Brain pericyte (primary cell): ENCODE data around the gene CLCN6.

Experiments used
- DNase-seq: peaks from one replicate; pipeline ENCODE4 v3.0.0-alpha.2; 2012; ENCODE audit warnings: low read depth, low spot score

Gene CLCN6, protein sequence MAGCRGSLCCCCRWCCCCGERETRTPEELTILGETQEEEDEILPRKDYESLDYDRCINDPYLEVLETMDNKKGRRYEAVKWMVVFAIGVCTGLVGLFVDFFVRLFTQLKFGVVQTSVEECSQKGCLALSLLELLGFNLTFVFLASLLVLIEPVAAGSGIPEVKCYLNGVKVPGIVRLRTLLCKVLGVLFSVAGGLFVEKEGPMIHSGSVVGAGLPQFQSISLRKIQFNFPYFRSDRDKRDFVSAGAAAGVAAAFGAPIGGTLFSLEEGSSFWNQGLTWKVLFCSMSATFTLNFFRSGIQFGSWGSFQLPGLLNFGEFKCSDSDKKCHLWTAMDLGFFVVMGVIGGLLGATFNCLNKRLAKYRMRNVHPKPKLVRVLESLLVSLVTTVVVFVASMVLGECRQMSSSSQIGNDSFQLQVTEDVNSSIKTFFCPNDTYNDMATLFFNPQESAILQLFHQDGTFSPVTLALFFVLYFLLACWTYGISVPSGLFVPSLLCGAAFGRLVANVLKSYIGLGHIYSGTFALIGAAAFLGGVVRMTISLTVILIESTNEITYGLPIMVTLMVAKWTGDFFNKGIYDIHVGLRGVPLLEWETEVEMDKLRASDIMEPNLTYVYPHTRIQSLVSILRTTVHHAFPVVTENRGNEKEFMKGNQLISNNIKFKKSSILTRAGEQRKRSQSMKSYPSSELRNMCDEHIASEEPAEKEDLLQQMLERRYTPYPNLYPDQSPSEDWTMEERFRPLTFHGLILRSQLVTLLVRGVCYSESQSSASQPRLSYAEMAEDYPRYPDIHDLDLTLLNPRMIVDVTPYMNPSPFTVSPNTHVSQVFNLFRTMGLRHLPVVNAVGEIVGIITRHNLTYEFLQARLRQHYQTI

DNA sequence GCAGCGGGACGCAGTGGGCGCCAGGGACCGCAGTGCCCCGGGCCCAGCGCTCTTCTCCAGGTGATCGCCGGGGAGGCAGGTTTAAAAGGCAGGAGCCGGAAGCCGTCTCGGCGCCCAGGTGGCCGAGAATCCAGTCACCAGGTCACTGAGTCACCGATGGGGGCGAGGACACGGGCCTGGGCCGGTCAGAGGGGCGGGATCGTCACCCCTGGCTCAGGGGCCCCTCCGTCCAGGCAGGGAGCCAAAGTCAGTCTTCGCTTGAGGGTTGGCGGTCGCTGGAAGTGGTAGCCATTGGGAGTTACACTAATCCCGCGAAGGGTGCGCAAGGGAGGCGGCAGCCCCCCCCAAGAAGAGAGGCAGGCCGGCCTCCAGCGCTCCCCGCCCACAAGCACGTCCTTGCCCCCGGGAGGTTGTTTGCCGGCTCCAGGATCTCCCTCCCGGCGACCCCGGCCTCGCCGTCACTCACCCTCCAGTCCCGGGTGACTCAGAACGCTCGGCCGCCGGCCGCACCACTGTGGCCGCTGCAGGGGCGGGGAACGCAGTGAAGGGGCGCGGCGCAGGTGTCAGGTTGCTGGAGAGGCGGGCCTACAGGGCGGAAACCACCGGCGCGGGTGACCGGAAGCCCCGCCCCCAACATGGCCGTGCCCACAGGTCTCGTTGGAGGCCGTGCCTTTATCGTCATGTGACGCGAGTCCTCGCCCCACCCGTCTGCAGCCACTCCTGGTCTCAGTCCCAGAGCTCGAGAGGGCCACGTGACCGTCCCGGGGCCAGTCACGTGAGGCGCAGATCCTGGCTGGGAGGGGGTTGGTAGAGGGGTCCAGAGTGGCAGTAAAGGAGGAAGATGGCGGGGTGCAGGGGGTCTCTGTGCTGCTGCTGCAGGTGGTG, at the start of gene CLCN6, which contains the start of gene MTHFR:
Gene CLCN6 (plus strand): TSS at position 770 of the 885 bp plus-strand sequence. CDS start 72 bp downstream, at position 842.
Gene MTHFR (minus strand): TSS at position 543 of the 885 bp plus-strand sequence. CDS start 2,848 bp downstream, outside the sequence.
- DNase-seq, result peak; percentile 98

DNA sequence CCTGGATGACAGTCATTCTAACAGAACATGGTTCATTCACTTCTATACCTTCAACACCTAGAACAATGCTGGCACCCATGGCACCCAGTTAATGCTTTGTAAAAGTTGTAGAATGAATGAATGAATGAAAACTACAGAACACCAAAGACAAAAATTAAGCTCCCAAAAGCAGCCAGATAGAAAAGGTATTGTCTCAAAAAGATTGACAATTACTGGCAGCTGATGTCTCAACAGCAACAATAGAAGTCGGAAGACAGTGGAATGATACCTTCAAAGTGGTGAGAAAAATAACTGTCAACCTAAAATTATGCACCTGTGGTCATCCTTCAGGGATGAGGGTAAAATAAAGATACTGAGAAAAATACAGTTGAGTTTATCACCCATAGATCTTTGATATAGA, 48.9 kb upstream of the CLCN6 start:
- no peak for DNase-seq

DNA sequence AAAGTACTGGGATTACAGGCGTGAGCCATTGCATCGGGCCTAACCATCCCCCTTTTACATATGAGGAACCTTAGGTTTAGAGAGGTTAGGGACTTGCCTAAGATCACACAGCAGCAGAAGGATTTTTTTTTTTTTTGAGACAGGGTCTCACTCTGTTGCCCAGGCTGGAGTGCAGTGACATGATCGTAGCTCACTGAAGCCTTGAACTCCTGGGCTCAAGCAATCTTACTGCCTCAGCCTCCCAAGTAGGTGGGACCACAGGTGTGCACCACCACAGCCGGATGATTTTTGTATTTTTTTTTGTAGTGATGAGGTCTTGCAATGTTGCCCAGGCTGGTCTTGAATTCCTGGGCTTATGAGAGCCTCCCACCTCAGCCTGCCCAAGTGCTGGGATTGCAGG, 46.2 kb upstream of the CLCN6 start:
- DNase-seq, result no peak

DNA sequence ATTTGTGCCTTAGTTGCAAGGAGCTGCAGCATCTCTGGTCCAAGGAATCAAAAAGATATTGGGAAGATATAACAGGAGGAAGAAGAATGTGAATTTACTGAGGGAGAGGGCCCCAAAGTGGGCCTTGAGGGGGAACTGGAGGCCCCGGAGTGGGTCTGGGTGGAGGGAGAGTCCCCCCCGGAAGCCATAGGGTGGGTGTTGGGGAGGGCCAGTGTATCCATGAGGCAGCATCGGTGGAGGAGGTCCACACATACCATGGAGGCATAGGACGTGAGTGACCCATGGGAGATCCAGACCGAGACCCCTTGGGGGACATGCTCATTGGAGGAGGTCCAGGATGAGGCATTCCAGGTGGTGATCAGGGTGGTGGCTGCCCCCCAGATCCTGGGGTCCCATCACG, 44.7 kb upstream of the CLCN6 start:
- no peak for DNase-seq

DNA sequence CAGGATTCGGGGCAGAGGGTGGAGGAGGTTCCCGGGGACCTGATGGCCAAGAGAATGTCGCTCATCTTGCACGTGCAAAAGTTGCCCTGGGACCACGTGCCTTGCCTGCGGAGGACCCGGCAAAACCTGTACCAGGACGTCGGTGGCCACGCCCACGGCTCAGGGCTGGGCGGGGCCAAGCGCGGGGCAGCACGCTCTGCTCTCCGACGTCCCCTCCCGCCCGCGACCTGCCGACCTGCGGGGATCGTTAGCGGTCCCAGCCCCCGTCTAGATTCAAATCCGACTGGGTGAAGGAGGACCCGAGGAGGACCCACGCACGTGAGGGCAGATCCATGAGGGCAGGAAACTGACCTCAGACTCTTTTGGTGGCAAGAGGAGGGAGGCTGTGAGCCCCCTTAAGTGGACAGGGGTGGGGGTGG, 44.0 kb upstream of the CLCN6 start, which contains the start of gene C1orf167:
Gene C1orf167 (plus strand): TSS at position 206 of the 419 bp plus-strand sequence. CDS start 2,208 bp downstream, outside the sequence.
- no peak for DNase-seq

DNA sequence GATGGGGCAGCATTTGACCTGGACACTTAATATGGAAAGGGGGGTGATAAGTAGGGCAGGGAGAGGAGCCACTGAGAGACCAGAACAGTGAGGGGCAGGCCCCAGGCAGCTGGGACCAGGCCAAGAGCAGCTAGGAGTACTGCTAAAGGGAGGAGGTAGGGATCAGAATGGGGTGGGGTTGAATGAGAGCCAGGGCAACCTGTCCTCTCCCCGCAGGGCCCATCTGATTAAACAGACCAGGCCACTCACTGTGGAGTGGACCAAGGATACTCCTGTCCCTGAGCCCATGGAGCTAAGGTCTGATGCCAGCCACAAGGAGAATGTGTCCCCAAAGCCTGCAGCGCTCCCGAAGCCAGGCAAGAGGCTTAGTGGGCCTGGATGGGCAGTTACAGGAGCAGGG, 41.9 kb upstream of the CLCN6 start:
- no peak for DNase-seq

DNA sequence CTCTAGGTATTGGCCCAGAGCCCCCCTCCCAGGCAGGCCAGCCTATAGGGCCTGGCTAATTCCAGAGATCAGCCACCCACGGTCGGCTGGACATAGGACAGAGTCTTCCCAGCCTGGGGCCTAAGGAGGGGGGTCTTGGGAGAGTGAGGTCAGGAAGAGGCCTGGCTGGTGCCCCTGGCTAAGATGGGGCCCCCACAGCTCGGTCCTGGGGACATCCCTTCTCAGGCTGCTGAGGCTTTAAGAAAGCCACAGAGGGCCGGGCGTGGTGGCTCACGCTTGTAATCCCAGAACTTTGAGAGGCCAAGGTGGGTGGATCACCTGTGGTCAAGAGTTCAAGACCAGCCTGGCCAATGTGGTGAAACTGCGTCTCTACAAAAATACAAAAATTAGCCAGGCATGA, 41.5 kb upstream of the CLCN6 start:
- no peak for DNase-seq

DNA sequence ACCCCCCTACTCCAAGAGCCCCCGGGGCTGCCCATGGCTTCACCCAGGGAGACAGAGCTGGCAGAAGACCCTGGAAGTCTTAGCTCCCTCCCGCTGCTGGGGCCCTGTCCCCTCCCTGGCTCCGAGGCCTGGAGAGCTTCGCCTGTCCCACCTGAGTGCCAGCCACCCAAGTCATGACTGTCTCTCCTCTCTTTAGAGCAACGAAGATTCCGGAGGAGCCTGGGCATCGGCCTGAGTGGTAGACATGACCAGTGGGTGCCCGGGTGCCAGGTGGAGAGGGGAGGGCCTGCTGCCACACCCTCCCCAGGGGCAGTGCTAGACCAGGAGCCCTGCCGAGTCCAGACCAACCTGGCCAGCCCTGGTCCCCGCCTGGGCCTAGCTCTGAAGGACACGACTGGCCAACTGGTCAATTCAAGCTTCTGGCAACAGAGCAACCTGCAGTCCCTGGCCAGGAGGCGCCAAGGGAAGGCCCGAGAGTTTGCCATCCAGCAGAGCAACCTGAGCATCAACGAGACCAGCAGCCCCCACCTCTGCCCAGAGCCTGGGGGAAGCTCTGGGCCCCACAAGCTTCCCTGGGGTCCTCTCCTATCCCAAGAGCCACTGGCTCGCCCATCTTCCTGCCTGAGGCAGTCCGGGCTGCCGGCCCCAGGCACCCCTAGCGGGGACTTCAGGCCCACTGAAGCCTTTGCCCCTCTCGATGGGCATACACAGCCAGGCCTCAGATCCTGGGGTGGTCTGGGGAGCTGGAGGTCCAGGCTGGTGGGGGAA, 40.1 kb upstream of the CLCN6 start:
- DNase-seq, result no peak

DNA sequence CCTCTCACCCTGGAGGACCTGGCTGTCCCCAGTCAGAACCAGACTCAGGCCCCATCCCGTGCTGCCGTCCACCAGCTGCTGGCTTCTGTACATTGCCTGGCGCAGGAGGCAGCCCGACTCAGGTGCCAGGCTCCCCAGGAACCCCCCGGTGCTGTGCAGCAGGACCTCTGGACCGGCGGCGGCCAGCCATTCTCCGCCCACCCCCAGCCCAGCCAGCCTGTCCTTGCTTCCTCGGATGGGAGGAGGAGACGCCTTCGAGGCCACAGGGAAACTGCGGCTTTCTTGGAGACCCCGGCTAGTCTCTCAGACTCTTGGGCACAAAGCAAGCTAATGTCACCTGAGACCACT, 39.6 kb upstream of the CLCN6 start:
- DNase-seq, result no peak

DNA sequence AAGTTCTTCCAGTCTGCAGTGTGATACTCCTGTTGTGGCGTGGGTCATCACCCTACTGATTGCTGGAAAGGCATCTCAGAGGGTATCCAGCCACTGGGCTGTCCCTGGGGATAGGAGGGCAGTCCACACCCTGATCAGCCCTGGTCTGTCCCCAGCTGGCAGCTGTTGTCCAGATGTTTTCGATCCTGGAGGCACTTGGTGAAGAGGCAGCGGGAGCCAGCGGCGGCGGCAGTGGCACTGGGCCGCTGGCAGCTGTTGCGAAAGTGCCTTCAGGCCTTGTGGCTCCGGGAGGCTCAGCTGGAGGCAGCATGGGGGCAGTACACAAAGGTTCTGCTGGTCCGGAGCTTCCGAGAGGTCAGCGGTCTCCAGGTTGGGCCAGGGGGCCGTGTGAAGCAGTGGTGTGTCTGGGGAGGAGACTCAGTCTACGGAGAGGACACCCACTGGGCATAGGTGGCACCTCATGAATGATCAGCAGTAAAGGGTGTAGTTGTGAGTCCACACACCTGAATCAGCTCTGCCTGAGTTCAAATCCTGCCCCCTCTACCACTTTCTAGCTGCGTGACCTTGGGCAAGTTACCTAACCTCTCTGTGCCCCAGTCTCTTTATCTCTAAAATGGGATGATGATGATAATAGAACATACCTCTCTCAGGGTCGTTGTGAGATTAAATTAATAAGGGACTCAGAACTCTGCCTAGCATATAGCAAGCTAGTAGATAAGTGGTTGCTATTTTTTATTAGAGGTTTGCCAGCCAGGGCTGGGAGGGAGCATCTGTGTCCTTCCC, 37.9 kb upstream of the CLCN6 start:
- no peak for DNase-seq

DNA sequence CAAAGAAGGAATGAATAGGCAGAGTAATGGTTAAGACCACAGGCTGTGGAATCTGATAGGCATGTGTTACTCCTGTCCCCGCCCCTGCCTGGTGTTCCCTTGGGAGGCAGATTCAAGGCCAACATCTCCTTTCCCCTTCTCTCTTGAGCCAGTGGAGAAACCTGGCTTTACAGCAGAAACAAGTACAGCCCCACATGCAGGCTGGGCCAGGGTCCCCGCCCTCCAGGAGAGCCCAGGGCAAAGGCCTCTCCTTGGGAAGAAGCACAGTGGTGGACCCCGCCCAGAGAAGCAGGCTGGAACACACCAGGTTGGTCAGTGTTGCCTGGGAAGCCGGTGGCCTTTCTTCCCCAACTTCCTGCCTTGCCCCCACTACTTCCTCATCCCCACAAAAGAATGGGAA, 37.2 kb upstream of the CLCN6 start:
- no peak for DNase-seq

DNA sequence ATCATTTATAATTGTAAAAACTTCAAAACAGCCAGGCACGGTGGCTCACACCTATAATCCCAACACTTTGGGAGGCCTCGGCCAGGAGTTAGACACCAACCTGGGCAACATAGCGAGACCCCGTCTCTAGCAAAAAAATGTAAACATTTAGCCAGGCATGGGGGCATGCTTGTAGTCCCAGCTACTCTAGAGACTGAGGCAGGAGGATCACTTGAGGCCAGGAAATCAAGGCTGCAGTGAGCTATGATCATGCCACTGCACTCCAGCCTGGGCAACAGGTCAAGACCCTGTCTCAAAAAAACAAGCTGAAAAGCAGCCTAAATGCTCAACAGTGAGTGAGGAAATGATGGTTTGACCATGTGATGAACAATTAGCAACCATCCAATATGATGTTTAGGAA, 36.7 kb upstream of the CLCN6 start:
- no peak for DNase-seq

DNA sequence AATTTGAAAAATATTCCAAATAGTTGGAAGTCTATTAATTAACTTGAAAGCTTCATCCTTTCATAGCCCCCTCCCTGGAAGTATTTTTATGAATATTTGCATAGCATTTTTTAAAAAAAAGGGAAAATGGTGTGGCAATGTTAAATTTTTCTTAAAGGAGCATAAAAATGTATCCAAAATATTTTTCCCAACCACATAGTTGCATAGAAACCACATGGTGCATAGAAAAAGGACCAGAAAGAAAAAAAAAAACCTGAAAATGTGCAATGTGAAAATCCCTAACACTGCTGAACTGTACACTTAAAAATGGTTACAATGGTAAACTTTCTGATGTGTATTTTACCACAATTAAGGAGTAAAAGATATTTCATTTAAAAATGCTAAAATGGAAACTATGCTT, 36.0 kb upstream of the CLCN6 start:
- no peak for DNase-seq

DNA sequence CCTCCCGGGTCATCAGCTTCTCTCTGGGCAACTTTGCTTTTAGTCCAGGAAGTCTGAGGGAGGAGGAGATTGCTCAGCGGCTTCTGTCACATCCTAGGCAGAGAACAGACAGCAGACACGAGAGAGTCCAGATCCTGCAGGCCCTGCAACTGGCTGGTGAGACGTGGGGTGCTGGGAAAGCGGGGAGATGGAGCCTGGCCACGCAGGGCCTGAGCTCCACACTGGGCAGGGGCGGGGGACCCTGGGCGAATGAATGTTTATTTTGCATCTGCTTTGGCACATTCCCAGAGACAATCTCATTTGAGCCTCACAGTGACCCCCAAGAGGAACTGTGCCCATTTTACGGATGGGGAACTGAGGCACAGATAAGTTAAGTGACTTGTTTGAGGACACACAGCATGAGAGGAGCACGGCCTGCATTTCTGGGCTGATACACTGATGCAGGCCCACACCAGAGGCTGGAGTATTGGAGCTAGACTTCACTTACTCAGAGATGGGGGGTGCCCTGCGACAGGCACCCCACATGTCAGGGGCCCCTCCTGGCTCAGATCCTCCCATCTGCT, 34.4 kb upstream of the CLCN6 start:
- DNase-seq, result no peak

DNA sequence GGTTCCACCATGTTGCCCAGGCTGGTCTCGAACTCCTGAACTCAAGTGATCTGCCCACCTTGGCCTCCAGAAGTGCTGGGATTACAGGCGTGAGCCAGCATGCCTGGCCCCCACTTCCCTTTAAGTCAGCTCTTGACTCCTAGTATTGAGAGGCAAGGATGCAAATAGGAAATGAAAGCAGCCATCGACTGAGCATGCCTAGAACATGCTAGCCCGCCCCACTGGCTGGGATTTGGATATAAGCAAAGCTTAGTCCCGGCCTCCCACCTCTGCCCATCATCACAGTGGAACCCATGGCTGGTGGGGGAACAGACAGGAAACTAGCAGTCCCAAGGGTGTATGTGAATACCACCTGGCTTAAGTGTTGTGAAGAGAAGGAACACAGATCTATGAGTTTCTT, 33.5 kb upstream of the CLCN6 start:
- DNase-seq, result no peak

DNA sequence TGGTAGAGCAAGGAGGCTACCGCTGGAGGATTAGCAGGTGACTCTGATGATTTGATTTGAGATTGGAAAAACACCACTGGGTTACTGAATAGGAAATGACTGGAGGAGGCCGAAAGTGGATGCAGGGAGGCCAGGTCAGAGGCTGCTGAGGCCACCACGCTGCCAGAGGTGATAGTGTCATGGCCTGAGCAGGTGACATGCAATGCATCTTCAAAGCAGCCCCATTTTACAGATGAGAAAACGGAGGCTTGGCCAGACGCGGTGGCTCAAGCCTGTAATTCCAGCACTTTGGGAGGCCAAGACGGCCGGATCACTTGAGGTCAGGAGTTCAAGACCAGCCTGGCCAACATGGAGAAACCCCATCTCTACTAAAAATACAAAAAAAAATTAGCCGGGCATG, 31.2 kb upstream of the CLCN6 start:
- DNase-seq, result no peak

DNA sequence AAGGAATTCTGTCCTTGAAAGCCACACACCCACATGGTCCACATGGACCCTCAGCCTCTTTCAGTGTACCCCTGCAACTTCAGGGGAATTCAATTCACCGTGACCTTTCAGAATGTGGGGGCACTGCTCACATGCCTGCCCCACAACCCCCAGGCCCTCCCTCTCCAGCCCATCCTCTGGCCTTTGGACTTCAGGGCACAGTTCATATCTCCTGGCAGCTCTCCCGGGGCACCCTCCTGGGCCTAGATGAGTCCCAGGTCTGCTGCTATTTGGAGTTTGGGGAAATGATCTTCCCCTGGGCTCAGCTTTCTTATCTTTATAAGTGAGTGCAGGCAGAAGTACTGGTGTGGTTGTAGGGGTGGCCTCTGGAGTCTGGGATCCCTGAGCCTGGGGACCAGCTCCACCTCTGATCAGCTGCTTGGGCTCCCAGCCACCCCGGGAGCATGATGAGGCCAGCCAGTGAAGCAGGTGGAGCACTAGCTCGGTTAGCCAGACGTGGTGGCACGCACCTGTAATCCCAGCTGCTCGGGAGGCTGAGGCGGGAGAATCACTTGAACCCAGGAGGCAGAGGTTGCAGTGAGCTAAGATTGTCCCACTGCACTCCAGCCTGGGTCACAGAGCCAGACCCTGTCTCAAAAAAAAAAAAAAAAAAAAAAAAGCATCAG, 28.2 kb upstream of the CLCN6 start:
- DNase-seq, result no peak

DNA sequence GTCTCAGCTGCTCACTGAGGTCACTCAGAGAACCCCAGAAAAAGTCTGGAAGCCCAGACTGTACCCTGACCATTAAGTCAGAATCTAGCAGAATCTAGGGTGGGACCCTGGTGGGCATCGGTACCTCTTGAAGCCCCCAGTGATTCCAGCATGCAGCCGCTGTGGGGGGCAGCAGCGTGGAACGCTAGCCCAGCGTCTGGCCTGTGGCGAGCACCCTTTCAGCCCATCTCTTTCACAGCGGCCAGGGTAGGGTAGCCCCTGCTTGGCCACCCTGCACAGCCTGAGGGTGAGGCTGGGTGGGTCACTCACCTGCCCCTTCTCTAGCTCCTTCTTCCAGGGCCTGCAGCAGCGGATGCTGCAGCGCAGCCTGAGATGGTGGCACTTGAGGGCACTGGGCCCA, 27.7 kb upstream of the CLCN6 start:
- DNase-seq, result no peak
